K562 (cell line): ENCODE results near the gene RBX1. TPM values are rescaled to one million over a fixed set of nuclear protein-coding genes. Genes with fewer than 3 reads are reported as not detected.

Experiments
- ADNP ChIP-seq: fragments of 200-800 bp; sonication (Bioruptor generic); IDR thresholded peaks from 2 replicates; pipeline ENCODE4 v1.6.1; 2016; ENCODE audit warnings: missing genetic modification characterization, missing compliant biosample characterization
- ARID1B ChIP-seq: fragments of 450-650 bp; IDR thresholded peaks from 2 replicates; pipeline ENCODE4 v1.6.1; 2016; ENCODE audit warnings: antibody characterized with exemption, mild to moderate bottlenecking, inconsistent platforms
- ARID4B ChIP-seq: sonication (generic); formaldehyde crosslinking; IDR thresholded peaks from 2 replicates; pipeline ENCODE4 v1.8.0; 2022; ENCODE audit warnings: mild to moderate bottlenecking, missing genetic modification reagents
- E2F1 ChIP-seq: sonication (generic); formaldehyde crosslinking; IDR thresholded peaks from 2 replicates; pipeline ENCODE4 v1.8.1; 2023; ENCODE audit warnings: mild to moderate bottlenecking, missing genetic modification reagents, moderate library complexity
- HDAC2 ChIP-seq: fragments of 450-650 bp; IDR thresholded peaks from 2 replicates; pipeline ENCODE4 v1.6.1; 2016; ENCODE audit warnings: mild to moderate bottlenecking
- PBX2 ChIP-seq, 2 experiments: IDR thresholded peaks in 1 of 2; conservative IDR thresholded peaks in 1 of 2; 2 replicates each; pipeline ENCODE4 v1.6.1; 2016; ENCODE audit warnings: low read depth in 2 of 2, mild to moderate bottlenecking in 1 of 2, missing compliant biosample characterization in 1 of 2, missing genetic modification characterization in 1 of 2, moderate library complexity in 1 of 2
- SIN3A ChIP-seq, 2 experiments: fragments of 150-350 bp in 1 of 2; IDR thresholded peaks; 2 replicates each; pipeline ENCODE4 v1.6.1; 2011 to 2016; ENCODE audit warnings: borderline replicate concordance in 2 of 2, low read depth in 2 of 2, low read length in 2 of 2, mild to moderate bottlenecking in 2 of 2, moderate library complexity in 2 of 2; ENCODE audit not compliant: control insufficient read depth in 1 of 2
- SMAD2 ChIP-seq: fragments of 150-350 bp; IDR thresholded peaks from 2 replicates; pipeline ENCODE4 v1.6.1; 2014; ENCODE audit warnings: low read depth, mild to moderate bottlenecking, low read length
- TRIM25 ChIP-seq: fragments of 450-650 bp; IDR thresholded peaks from 2 replicates; pipeline ENCODE4 v1.7.0; 2016; ENCODE audit warnings: borderline replicate concordance
- ZBTB33 ChIP-seq: sonication (generic); formaldehyde crosslinking; IDR thresholded peaks from 2 replicates; pipeline ENCODE4 v1.8.1; 2023; ENCODE audit warnings: mild to moderate bottlenecking, missing genetic modification reagents
- ZNF324 ChIP-seq: fragments of 250-450 bp; sonication (Bioruptor Pico); IDR thresholded peaks from 2 replicates; pipeline ENCODE4 v1.4.0; 2020; ENCODE audit warnings: mild to moderate bottlenecking
- polyA plus RNA-seq, 8 experiments: library from polyadenylated mRNA; depleted of rRNA in 4 of 8; stranded (reverse) in 5 of 8; unstranded in 3 of 8; fragments of >200 nt; fragmentation: Nextera tagmentation in 2 of 8; fragmentation: Illumina TruSeq in 1 of 8; extraction: Ambion mirVana in 2 of 8; extraction: Trizol in 1 of 8; gene quantifications; 2 replicates each; pipeline versions ENCODE4 v1.2.1 to v1.2.3, GENCODE V29; 2011 to 2014; ENCODE audit warnings: inconsistent platforms in 1 of 8, missing spikeins in 1 of 8
- total RNA-seq, 7 experiments: library from RNA; depleted of rRNA in 6 of 7; stranded (reverse); fragments of >200 nt in 6 of 7; fragmentation: Illumina TruSeq in 2 of 7; extraction: Trizol in 2 of 7; gene quantifications; 2 replicates each; pipeline versions ENCODE4 v1.2.1 to v1.2.3, GENCODE V29; 2011 to 2021; ENCODE audit warnings: low replicate concordance in 1 of 7

RBX1 gene
- total and polyA plus RNA-seq, 9 of the 15 experiments (the other 6 are each of a cell fraction or from before 2014, with no cell fraction given), result 44.0 to 259 (median 67.9) TPM

GRCh38 chr22:40950962-40951794, at the start of gene RBX1 (continued):
- peak; percentile 56 for TF ChIP-seq PBX2 (CRISPR knock-in tag; IDR thresholded peaks at IDR 0.05; ENCODE audit: low read depth)
- peak; percentile 96 for TF ChIP-seq PBX2 (tag; conservative IDR thresholded peaks at IDR 0.05; ENCODE audit: low read depth)
- TF ChIP-seq ZNF324 (CRISPR knock-in tag), result no peak
- no peak for TF ChIP-seq SMAD2
- no peak for TF ChIP-seq ZBTB33
- peak in 1 of 2 experiments; percentile 39; a peak in 1 of 4 replicates for TF ChIP-seq SIN3A (IDR thresholded peaks at IDR 0.05; ENCODE audit: borderline replicate concordance in 2 of 2, control insufficient read depth in 1 of 2, low read depth in 2 of 2, low read length in 2 of 2)
- no peak for TF ChIP-seq ADNP (tag)
- peak; percentile 35; the same call in 1 of the 2 replicates for TF ChIP-seq HDAC2
- TF ChIP-seq ARID1B, result no peak
- TF ChIP-seq TRIM25, result no peak
- TF ChIP-seq ARID4B (CRISPR knock-in tag), result peak; percentile 63
- no peak for TF ChIP-seq E2F1 (CRISPR knock-in tag)
